ENCODE results near the gene TMBIM6. TPM values are rescaled to one million over a fixed set of nuclear protein-coding genes. Genes with fewer than 3 reads are reported as not detected.

Gene TMBIM6
- total and polyA plus RNA-seq, 2 experiments from 2014 or later, result 510 to 891 TPM

DNA sequence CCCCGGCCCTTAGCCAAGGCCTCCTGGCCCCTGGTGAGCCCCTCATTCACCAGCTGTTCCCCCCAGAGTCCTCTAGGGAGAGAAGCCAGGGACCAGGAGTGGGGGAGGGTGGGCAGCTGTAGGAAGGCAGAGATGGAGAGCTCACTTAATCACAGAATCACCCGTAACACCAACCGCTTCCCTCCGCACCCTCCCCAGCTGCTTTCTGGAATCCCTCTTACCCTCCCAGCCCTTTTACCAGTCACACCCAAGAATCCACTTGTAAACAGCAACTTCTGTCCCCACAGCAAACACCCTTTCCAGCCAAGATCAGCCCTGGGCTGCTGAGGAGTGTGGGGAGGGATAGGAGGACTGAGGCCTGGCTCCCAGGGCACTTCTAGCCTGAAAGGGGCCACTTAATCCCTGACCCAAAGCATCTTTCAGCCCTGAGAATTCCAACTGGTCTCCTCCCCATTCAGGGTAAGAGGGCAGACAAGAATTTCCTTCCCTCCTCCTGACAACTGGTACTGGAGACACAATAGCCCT, 68.1 kb downstream of the TMBIM6 start:
- Histone ChIP-seq H3K4me2 (ENCODE audit: unreplicated experiment) (no peak overlapping the region), H3K27ac (no peak overlapping the region)

DNA sequence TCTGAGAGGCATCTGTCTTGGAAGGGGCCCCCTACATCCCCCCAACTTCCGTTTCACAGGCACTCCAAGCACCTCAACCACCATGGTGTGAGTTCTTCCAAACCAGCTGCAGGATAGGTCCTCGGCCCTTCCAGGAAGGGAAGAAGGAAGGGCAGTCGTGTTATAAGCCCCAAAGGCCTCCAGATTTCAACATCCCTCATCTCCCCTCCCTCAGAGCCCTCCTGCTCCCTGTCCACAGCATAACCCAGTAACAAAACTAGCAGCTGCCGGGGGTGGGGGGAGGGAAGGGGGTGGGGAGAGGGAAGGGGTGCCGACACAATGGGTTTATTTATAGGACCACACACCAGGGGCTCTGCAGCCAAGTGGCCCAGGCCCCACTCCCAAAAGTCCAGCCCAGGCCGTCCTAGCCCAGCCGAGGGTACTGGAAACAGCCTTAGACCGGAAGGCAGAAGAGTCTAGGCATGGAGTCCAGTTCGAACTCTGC, 68.6 kb downstream of the TMBIM6 start:
- Histone ChIP-seq H3K27ac (no peak overlapping the region), H2AFZ (no peak overlapping the region), H3K9ac (no peak overlapping the region), H3K4me1 (ENCODE audit: insufficient read depth) (no peaks in the 10 kb centered on the region), H3K4me3 (no peak overlapping the region), H4K20me1 (ENCODE audit: insufficient read depth) (peaks cover 10% of the 10 kb centered on the region; the same call in 1 of the 2 replicates), H3K9me2 (ENCODE audit: insufficient read depth) (no peaks in the 10 kb centered on the region), H3K79me2 (ENCODE audit: insufficient read depth) (peaks cover 3% of the 10 kb centered on the region), H3F3A (ENCODE audit: insufficient read depth) (no peaks in the 10 kb centered on the region), H3K27me3 (replicated peaks; ENCODE audit: insufficient read depth) (no peaks in the 10 kb centered on the region), H3K9me3 (ENCODE audit: low read depth) (no peaks in the 10 kb centered on the region), H3K36me3 (ENCODE audit: low read depth) (0 out of 2 replicates have a peak, but pooled peaks cover 4% of the 10 kb centered on the region), H3K4me2 (ENCODE audit: unreplicated experiment) (no peak overlapping the region)
- 39 to 53% methylated on average over 8 to 9 of the region's 9 CpGs for WGBS, 2 experiments (ENCODE audit: low coverage in 1 of 2, low lambda C conversion rate in 2 of 2, missing lambda C conversion rate in 2 of 2)
- DNase-seq, result no peak
- TF ChIP-seq EZH2 (IDR thresholded peaks at IDR 0.05; ENCODE audit: insufficient read depth, poor library complexity, severe bottlenecking) (no peak), EZH2phosphoT487 (IDR thresholded peaks at IDR 0.05; ENCODE audit: insufficient read depth, low read depth) (no peak)
- in situ Hi-C loops (cut with MboI), result no loop called here

More for the DNA sequence above, 68.1 kb downstream of the TMBIM6 start:
- in situ Hi-C loops (cut with MboI), result no loop called here
- H3K79me2 ChIP-seq (ENCODE audit: insufficient read depth), result peaks cover 4% of the 10 kb centered on the region
- no peaks in the 10 kb centered on the region for H3K4me1 ChIP-seq (ENCODE audit: insufficient read depth)
- H3K36me3 ChIP-seq (ENCODE audit: low read depth), result peaks cover 4% of the 10 kb centered on the region; the same call in 1 of the 2 replicates
- TF ChIP-seq EZH2phosphoT487 (IDR thresholded peaks at IDR 0.05; ENCODE audit: insufficient read depth, low read depth), result no peak
- no peak for TF ChIP-seq EZH2 (IDR thresholded peaks at IDR 0.05; ENCODE audit: insufficient read depth, poor library complexity, severe bottlenecking)
- 54 to 56% methylated on average over 2 to 4 of the region's 4 CpGs for WGBS, 2 experiments (ENCODE audit: low coverage in 1 of 2, low lambda C conversion rate in 2 of 2, missing lambda C conversion rate in 2 of 2)
- no peak overlapping the region for H3K9ac ChIP-seq
- H3K9me2 ChIP-seq (ENCODE audit: insufficient read depth), result no peaks in the 10 kb centered on the region
- no peak overlapping the region for H2AFZ ChIP-seq
- H3K27me3 ChIP-seq (replicated peaks; ENCODE audit: insufficient read depth), result no peaks in the 10 kb centered on the region
- H3K9me3 ChIP-seq (ENCODE audit: low read depth), result no peaks in the 10 kb centered on the region
- no peak overlapping the region for H3K4me3 ChIP-seq
- H4K20me1 ChIP-seq (ENCODE audit: insufficient read depth), result peaks cover 10% of the 10 kb centered on the region; the same call in 1 of the 2 replicates
- DNase-seq, result no peak
- no peaks in the 10 kb centered on the region for H3F3A ChIP-seq (ENCODE audit: insufficient read depth)

DNA sequence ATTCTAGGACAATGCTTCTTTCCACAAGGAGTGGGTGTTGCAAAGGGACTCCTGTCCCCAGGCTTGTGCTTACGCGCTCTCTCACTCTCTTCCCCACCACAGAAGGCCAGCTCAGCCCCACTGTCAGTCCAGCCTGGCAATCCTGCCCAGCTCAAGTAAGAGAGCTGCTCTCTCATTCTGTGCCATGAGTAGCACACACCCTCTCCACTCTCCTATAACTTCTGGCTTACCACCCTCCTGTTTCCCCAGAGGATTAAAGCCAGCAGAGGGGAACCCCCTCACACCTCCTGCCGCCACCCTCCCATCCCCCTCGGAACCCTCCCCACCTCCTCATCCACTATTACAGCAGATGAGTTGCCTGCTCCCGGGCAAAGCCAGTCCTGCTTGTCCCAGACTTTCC, 69.8 kb downstream of the TMBIM6 start:
- no peaks in the 10 kb centered on the region; the same call in none of the 2 replicates for H3K79me2 ChIP-seq (ENCODE audit: insufficient read depth)
- no peaks in the 10 kb centered on the region for H3F3A ChIP-seq (ENCODE audit: insufficient read depth)
- H3K36me3 ChIP-seq (ENCODE audit: low read depth), result no peaks in the 10 kb centered on the region
- in situ Hi-C loops (cut with MboI), result no loop called here
- no peak for DNase-seq
- no peaks in the 10 kb centered on the region for H3K9me3 ChIP-seq (ENCODE audit: low read depth)
- WGBS, 2 experiments (ENCODE audit: low coverage in 1 of 2, low lambda C conversion rate in 2 of 2, missing lambda C conversion rate in 2 of 2), result 81 to 100% methylated on average over 3 to 5 of the region's 5 CpGs
- no peaks in the 10 kb centered on the region for H3K9me2 ChIP-seq (ENCODE audit: insufficient read depth)
- H3K27ac ChIP-seq, result no peak overlapping the region
- peaks cover 10% of the 10 kb centered on the region; the same call in 1 of the 2 replicates for H4K20me1 ChIP-seq (ENCODE audit: insufficient read depth)
- no peak overlapping the region for H3K9ac ChIP-seq
- no peak overlapping the region for H2AFZ ChIP-seq
- no peak overlapping the region for H3K4me2 ChIP-seq (ENCODE audit: unreplicated experiment)
- no peak overlapping the region for H3K4me3 ChIP-seq
- TF ChIP-seq EZH2phosphoT487 (IDR thresholded peaks at IDR 0.05; ENCODE audit: insufficient read depth, low read depth), result no peak
- no peak for TF ChIP-seq EZH2 (IDR thresholded peaks at IDR 0.05; ENCODE audit: insufficient read depth, poor library complexity, severe bottlenecking)
- no peaks in the 10 kb centered on the region for H3K4me1 ChIP-seq (ENCODE audit: insufficient read depth)
- H3K27me3 ChIP-seq (replicated peaks; ENCODE audit: insufficient read depth), result no peaks in the 10 kb centered on the region

DNA sequence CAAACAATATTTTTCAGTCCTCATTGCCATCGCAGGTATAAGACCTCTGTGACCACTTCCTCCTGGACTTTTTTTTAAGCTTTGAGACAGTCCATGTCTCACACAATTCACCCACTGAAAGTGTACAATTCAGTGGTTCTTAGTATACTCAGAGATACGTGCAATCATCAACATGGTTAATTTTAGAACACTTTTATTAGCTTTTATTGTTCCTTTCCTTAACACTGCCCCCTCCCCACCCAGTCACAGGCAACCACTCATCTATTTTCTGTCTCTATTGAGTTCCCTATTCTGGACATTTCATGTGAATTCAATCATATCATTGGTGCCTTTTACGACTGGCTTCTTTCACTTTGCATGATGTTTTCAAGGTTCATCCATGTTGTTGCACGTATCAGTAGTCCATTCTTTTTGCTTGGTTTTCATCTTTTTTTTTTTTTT, 70.6 kb downstream of the TMBIM6 start:
- H3K4me2 ChIP-seq (ENCODE audit: unreplicated experiment), result no peak overlapping the region
- no peaks in the 10 kb centered on the region for H3K27me3 ChIP-seq (replicated peaks; ENCODE audit: insufficient read depth)
- in situ Hi-C loops (cut with MboI), result no loop called here
- H3K36me3 ChIP-seq (ENCODE audit: low read depth), result no peaks in the 10 kb centered on the region
- no peak overlapping the region for H3K27ac ChIP-seq
- H3K9ac ChIP-seq, result no peak overlapping the region
- TF ChIP-seq EZH2 (IDR thresholded peaks at IDR 0.05; ENCODE audit: insufficient read depth, poor library complexity, severe bottlenecking), result no peak
- TF ChIP-seq EZH2phosphoT487 (IDR thresholded peaks at IDR 0.05; ENCODE audit: insufficient read depth, low read depth), result no peak
- H3K79me2 ChIP-seq (ENCODE audit: insufficient read depth), result no peaks in the 10 kb centered on the region; the same call in none of the 2 replicates
- H3F3A ChIP-seq (ENCODE audit: insufficient read depth), result no peaks in the 10 kb centered on the region
- no peaks in the 10 kb centered on the region for H3K4me1 ChIP-seq (ENCODE audit: insufficient read depth)
- no peaks in the 10 kb centered on the region for H3K9me2 ChIP-seq (ENCODE audit: insufficient read depth)
- no peaks in the 10 kb centered on the region for H3K9me3 ChIP-seq (ENCODE audit: low read depth)
- H2AFZ ChIP-seq, result no peak overlapping the region
- no peak overlapping the region for H3K4me3 ChIP-seq
- DNase-seq, result no peak
- WGBS, 2 experiments (ENCODE audit: low coverage in 1 of 2, low lambda C conversion rate in 2 of 2, missing lambda C conversion rate in 2 of 2), result 85 to 89% methylated on average over 4 of the region's 4 CpGs
- H4K20me1 ChIP-seq (ENCODE audit: insufficient read depth), result peaks cover 10% of the 10 kb centered on the region; the same call in 1 of the 2 replicates

All from GM23248 (cell line).